ENCODE results near the gene AKAP3.

Gene AKAP3

GRCh38 chr12:4589941-4590340 lies 58.9 kb downstream of the AKAP3 start:
- in situ Hi-C loops (cut with MboI; ENCODE audit: low pct_unique_long_range_greater_than_20kb, low sequenced_read_pairs, unreplicated experiment) = no loop called here
- no peak for TF ChIP-seq CTCF (IDR thresholded peaks at IDR 0.05; ENCODE audit: extremely low read depth, insufficient read depth, missing control alignments)
- no peak for DNase-seq (ENCODE audit: low spot score)

GRCh38 chr12:4588916-4589315 lies 59.9 kb downstream of the AKAP3 start:
- DNase-seq (ENCODE audit: low spot score) = no peak
- TF ChIP-seq CTCF (IDR thresholded peaks at IDR 0.05; ENCODE audit: extremely low read depth, insufficient read depth, missing control alignments) = no peak
- in situ Hi-C loops (cut with MboI; ENCODE audit: low pct_unique_long_range_greater_than_20kb, low sequenced_read_pairs, unreplicated experiment) = no loop called here

- no peak for DNase-seq (ENCODE audit: low spot score)
- no peak for TF ChIP-seq CTCF (IDR thresholded peaks at IDR 0.05; ENCODE audit: extremely low read depth, insufficient read depth, missing control alignments)
- in situ Hi-C loops (cut with MboI; ENCODE audit: low pct_unique_long_range_greater_than_20kb, low sequenced_read_pairs, unreplicated experiment) = no loop called here
Measured at GRCh38 chr12:4587108-4587507, 61.7 kb downstream of the AKAP3 start.

- TF ChIP-seq CTCF (IDR thresholded peaks at IDR 0.05; ENCODE audit: extremely low read depth, insufficient read depth, missing control alignments) = no peak
- in situ Hi-C loops (cut with MboI; ENCODE audit: low pct_unique_long_range_greater_than_20kb, low sequenced_read_pairs, unreplicated experiment) = no loop called here
- DNase-seq (ENCODE audit: low spot score) = no peak
Measured at GRCh38 chr12:4586500-4586899, 62.4 kb downstream of the AKAP3 start.

- DNase-seq (ENCODE audit: low spot score) = no peak
- no peak for TF ChIP-seq CTCF (IDR thresholded peaks at IDR 0.05; ENCODE audit: extremely low read depth, insufficient read depth, missing control alignments)
- in situ Hi-C loops (cut with MboI; ENCODE audit: low pct_unique_long_range_greater_than_20kb, low sequenced_read_pairs, unreplicated experiment) = no loop called here
Measured at GRCh38 chr12:4584896-4585295, 64.0 kb downstream of the AKAP3 start.

- in situ Hi-C loops (cut with MboI; ENCODE audit: low pct_unique_long_range_greater_than_20kb, low sequenced_read_pairs, unreplicated experiment) = no loop called here
- DNase-seq (ENCODE audit: low spot score) = no peak
- TF ChIP-seq CTCF (IDR thresholded peaks at IDR 0.05; ENCODE audit: extremely low read depth, insufficient read depth, missing control alignments) = no peak
Measured at GRCh38 chr12:4584281-4584680, 64.6 kb downstream of the AKAP3 start.

GRCh38 chr12:4580281-4580688 lies 68.6 kb downstream of the AKAP3 start:
- in situ Hi-C loops (cut with MboI; ENCODE audit: low pct_unique_long_range_greater_than_20kb, low sequenced_read_pairs, unreplicated experiment) = no loop called here
- no peak for DNase-seq (ENCODE audit: low spot score)
- no peak for TF ChIP-seq CTCF (IDR thresholded peaks at IDR 0.05; ENCODE audit: extremely low read depth, insufficient read depth, missing control alignments)
